22Rv1 (cell line): ENCODE data around the gene TPT1.

Source experiments
- ZFX ChIP-seq: fragments of 450-650 bp; IDR thresholded peaks from 2 replicates; pipeline ENCODE4 v1.6.1; 2017; ENCODE audit warnings: antibody characterized with exemption, borderline replicate concordance
- TF ChIP-seq, protein P1 (sequence below): fragments of 450-650 bp; IDR thresholded peaks from 2 replicates; pipeline ENCODE4 v1.5.1; 2017; ENCODE audit warnings: mild to moderate bottlenecking

DNA sequence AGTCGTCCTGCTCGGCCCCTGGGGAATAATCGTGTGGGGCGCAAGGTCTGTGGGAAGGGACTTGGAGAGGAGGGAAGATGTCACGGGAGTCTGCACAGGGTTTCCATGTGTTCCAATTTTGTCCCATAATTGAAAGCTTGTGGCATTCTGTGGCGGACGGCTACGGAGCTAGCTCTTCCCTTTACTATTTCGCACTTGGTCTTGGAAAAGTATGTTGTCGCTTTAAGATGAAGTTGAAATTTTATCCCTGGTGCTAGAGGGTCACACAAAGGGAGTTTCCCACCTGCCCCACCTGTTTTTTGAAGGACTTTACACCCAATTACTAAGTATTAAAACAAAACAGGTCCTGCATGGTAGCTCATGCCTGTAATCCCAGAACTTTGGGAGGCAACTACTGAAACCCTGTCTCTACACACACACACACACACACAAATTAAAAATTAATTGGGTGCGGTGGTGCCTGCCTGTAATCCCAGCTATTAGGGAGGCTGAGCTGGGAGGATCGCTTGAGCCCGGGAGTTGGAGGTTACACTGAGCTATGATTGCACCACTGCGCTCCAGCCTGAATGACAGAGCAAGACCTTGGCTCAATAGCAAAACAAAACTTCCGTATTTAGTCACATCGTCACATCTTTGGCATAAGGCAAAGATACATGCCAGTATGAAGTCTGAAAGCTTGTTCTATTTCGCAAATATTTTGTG is 967 bp upstream of the TPT1 start:
- TF ChIP-seq, protein P1, sequence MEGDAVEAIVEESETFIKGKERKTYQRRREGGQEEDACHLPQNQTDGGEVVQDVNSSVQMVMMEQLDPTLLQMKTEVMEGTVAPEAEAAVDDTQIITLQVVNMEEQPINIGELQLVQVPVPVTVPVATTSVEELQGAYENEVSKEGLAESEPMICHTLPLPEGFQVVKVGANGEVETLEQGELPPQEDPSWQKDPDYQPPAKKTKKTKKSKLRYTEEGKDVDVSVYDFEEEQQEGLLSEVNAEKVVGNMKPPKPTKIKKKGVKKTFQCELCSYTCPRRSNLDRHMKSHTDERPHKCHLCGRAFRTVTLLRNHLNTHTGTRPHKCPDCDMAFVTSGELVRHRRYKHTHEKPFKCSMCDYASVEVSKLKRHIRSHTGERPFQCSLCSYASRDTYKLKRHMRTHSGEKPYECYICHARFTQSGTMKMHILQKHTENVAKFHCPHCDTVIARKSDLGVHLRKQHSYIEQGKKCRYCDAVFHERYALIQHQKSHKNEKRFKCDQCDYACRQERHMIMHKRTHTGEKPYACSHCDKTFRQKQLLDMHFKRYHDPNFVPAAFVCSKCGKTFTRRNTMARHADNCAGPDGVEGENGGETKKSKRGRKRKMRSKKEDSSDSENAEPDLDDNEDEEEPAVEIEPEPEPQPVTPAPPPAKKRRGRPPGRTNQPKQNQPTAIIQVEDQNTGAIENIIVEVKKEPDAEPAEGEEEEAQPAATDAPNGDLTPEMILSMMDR, result no peak
- TF ChIP-seq ZFX, result no peak
